ENCODE data around the gene CATSPER1. TPM values are rescaled to one million over a fixed set of nuclear protein-coding genes. Genes with fewer than 3 reads are reported as not detected.

CATSPER1 gene
- total RNA-seq, 1 donor from 2014 or later: 4.7 TPM

DNA sequence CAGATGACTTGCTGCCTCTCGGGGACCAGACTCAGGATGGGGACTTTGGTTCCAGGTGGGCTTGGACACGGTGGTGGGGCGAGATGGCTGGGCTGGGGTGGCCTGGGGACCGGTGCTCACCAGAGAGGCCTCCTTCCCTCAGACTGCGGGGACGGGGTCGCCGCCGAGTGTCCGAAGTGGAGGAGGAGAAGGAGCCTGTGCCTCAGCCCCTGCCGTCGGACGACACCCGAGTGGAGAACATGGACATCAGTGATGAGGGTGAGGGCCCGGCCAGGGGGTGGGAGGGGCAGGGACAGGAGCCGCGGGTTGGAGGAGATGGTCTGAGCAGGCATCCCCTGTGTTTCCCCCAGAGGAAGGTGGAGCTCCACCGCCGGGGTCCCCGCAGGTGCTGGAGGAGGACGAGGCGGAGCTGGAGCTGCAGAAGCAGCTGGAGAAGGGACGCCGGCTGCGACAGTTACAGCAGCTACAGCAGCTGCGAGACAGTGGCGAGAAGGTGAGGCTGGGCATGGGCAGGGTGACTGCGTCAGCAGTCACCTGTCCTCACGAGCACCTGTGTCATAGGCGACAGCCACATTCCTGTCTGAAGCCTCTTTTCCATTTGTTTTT, 58.8 kb downstream of the CATSPER1 start:
- TF ChIP-seq, protein P1, sequence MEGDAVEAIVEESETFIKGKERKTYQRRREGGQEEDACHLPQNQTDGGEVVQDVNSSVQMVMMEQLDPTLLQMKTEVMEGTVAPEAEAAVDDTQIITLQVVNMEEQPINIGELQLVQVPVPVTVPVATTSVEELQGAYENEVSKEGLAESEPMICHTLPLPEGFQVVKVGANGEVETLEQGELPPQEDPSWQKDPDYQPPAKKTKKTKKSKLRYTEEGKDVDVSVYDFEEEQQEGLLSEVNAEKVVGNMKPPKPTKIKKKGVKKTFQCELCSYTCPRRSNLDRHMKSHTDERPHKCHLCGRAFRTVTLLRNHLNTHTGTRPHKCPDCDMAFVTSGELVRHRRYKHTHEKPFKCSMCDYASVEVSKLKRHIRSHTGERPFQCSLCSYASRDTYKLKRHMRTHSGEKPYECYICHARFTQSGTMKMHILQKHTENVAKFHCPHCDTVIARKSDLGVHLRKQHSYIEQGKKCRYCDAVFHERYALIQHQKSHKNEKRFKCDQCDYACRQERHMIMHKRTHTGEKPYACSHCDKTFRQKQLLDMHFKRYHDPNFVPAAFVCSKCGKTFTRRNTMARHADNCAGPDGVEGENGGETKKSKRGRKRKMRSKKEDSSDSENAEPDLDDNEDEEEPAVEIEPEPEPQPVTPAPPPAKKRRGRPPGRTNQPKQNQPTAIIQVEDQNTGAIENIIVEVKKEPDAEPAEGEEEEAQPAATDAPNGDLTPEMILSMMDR (conservative IDR thresholded peaks at IDR 0.05; ENCODE audit: low read depth, low read length): no peak
- no peak overlapping the region for H3K4me3 ChIP-seq (ENCODE audit: low read depth, low read length)
- DNase-seq (ENCODE audit: low read depth): no peak

Other genes with a start within 250 kb of the CATSPER1 start
- 14.0 and 17.9 TPM in 2 replicates for gene AP5B1, start 245.5 kb downstream of the CATSPER1 start, total RNA-seq
- gene OVOL1, start 239.4 kb downstream of the CATSPER1 start, total RNA-seq: 4.8 and 12.5 TPM in 2 replicates
- 2.1 TPM in 1 of 2 replicates, not detected in the other for gene SNX32, start 192.5 kb downstream of the CATSPER1 start, total RNA-seq
- gene CFL1, start 168.3 kb downstream of the CATSPER1 start, total RNA-seq: 2,195 and 2,365 TPM in 2 replicates
- 57.2 and 71.8 TPM in 2 replicates for gene MUS81, start 166.0 kb downstream of the CATSPER1 start, total RNA-seq
- gene EFEMP2, start 153.7 kb downstream of the CATSPER1 start, total RNA-seq: 45.1 and 94.7 TPM in 2 replicates
- 0.51 and 1.2 TPM in 2 replicates for gene CTSW, start 146.6 kb downstream of the CATSPER1 start, total RNA-seq
- 85.3 and 135 TPM in 2 replicates for gene FIBP, start 138.0 kb downstream of the CATSPER1 start, total RNA-seq
- gene CCDC85B, start 135.8 kb downstream of the CATSPER1 start, total RNA-seq: 76.5 and 94.2 TPM in 2 replicates
- 143 and 172 TPM in 2 replicates for gene FOSL1, start 126.1 kb downstream of the CATSPER1 start, total RNA-seq
- 6.6 and 12.4 TPM in 2 replicates for gene C11orf68, start 107.4 kb downstream of the CATSPER1 start, total RNA-seq
- 225 TPM in 2 replicates for gene DRAP1, start 107.1 kb downstream of the CATSPER1 start, total RNA-seq
- not detected in 2 replicates for gene TSGA10IP, start 81.0 kb downstream of the CATSPER1 start, total RNA-seq
- gene SART1, start 64.7 kb downstream of the CATSPER1 start, total RNA-seq: 28.8 and 30.2 TPM in 2 replicates
- gene EIF1AD, start 24.3 kb downstream of the CATSPER1 start, total RNA-seq: 45.2 and 45.3 TPM in 2 replicates
- gene BANF1, start 24.0 kb downstream of the CATSPER1 start, total RNA-seq: 144 and 192 TPM in 2 replicates
- gene CST6, start 14.5 kb downstream of the CATSPER1 start, total RNA-seq: 53.4 and 89.1 TPM in 2 replicates
- gene GAL3ST3, start 22.7 kb upstream of the CATSPER1 start, total RNA-seq: 2.1 and 2.3 TPM in 2 replicates
- gene SF3B2, start 25.9 kb upstream of the CATSPER1 start, total RNA-seq: 204 and 229 TPM in 2 replicates
- 17.5 and 24.9 TPM in 2 replicates for gene PACS1, start 43.8 kb upstream of the CATSPER1 start, total RNA-seq
- gene KLC2, start 231.2 kb upstream of the CATSPER1 start, total RNA-seq: 21.7 and 32.0 TPM in 2 replicates
- gene RAB1B, start 242.2 kb upstream of the CATSPER1 start, total RNA-seq: 152 and 162 TPM in 2 replicates

Data from epithelial cell of proximal tubule (primary cell).